GM12878 (cell line): ENCODE data around the gene ABCC4. TPM values are rescaled to one million over a fixed set of nuclear protein-coding genes. Genes with fewer than 3 reads are reported as not detected.

ENCODE experiments used
- ATAC-seq: fragments of 200-7000 bp; cut with Tn5 transposase; 3 replicates; pipeline ENCODE4 v1.9.1; 2020; ENCODE audit warnings: mild to moderate bottlenecking, moderate library complexity
- BruUV-seq: library from RNA; stranded (reverse); fragments of 400-500 nt; replicated peaks from 2 replicates; lab custom pipeline; 2021; lab: Mats Ljungman, UMichigan
- CTCF ChIA-PET: fragments of 300-600 bp; sonication (Branson Sonifier 250); formaldehyde crosslinking; extraction: SDS; loops from one replicate; lab custom pipeline; 2021; ENCODE audit warnings: inconsistent platforms; lab: Yijun Ruan, JAX
- POLR2A ChIA-PET: fragments of 350-600 bp; formaldehyde crosslinking; extraction: SDS; loops from one replicate; lab custom pipeline; 2021; ENCODE audit warnings: inconsistent platforms; lab: Charles Lee
- RAD21 ChIA-PET: fragments of 300-600 bp; sonication (Branson Sonifier 250); formaldehyde crosslinking; loops from one replicate; lab custom pipeline; 2023; ENCODE audit warnings: antibody characterized with exemption; ENCODE audit not compliant: unreplicated experiment; lab: Charles Lee
- SMC1A ChIA-PET: fragments of 300-600 bp; sonication (Branson Sonifier 250); formaldehyde crosslinking; loops from one replicate; lab custom pipeline; 2023; ENCODE audit not compliant: unreplicated experiment, uncharacterized antibody; lab: Charles Lee
- DNase-seq: peaks from one replicate; pipeline ENCODE4 v3.0.0-alpha.2; 2011; ENCODE audit warnings: low read depth, low spot score
- FAIRE-seq: peaks from 3 replicates; lab custom pipeline; 2011; peaks lifted over from hg19 to GRCh38; lab: Jason Lieb, UNC
- H2AFZ ChIP-seq: 2 replicates; pipeline ENCODE4 v1.6.0; 2011; ENCODE audit warnings: low read depth, low read length, control low read depth; ENCODE audit not compliant: control insufficient read depth
- H3K27ac ChIP-seq: 2 replicates; pipeline ENCODE4 v1.5.1; 2011; ENCODE audit warnings: control low read depth; ENCODE audit not compliant: control insufficient read depth, insufficient read depth
- H3K27me3 ChIP-seq, 2 experiments: replicated peaks in 1 of 2; 2 replicates each; pipeline versions ENCODE4 v1.6.0 to v1.6.1; 2011; ENCODE audit warnings: low read length in 1 of 2; ENCODE audit not compliant: control insufficient read depth in 2 of 2, insufficient read depth in 2 of 2
- H3K36me3 ChIP-seq, 2 experiments: 2 replicates each; pipeline ENCODE4 v1.5.1; 2011; ENCODE audit warnings: low read length in 1 of 2; ENCODE audit not compliant: control insufficient read depth in 2 of 2, insufficient read depth in 2 of 2
- H3K4me1 ChIP-seq: 2 replicates; pipeline ENCODE4 v1.6.1; 2011; ENCODE audit warnings: mild to moderate bottlenecking, low read length, moderate library complexity, mixed read lengths; ENCODE audit not compliant: control insufficient read depth, insufficient read depth
- H3K4me2 ChIP-seq: 2 replicates; pipeline ENCODE4 v1.6.0; 2011; ENCODE audit warnings: control low read depth; ENCODE audit not compliant: control insufficient read depth, insufficient read depth
- H3K4me3 ChIP-seq: fragments of 200-600 bp; sonication (generic); 2 replicates; pipeline ENCODE4 v1.5.1; 2016
- H3K79me2 ChIP-seq: 2 replicates; pipeline ENCODE4 v1.6.0; 2011; ENCODE audit warnings: low read length; ENCODE audit not compliant: control insufficient read depth, insufficient read depth
- H3K9ac ChIP-seq: 2 replicates; pipeline ENCODE4 v1.8.0; 2011; ENCODE audit warnings: low read length, control low read depth, mixed read lengths; ENCODE audit not compliant: control insufficient read depth, insufficient read depth
- H3K9me3 ChIP-seq: replicated peaks from 3 replicates; pipeline ENCODE4 v1.5.1; 2011; ENCODE audit warnings: mild to moderate bottlenecking, low read length; ENCODE audit not compliant: control insufficient read depth, insufficient read depth
- H4K20me1 ChIP-seq: 2 replicates; pipeline ENCODE4 v1.6.0; 2011; ENCODE audit not compliant: control insufficient read depth, insufficient read depth
- BACH1 ChIP-seq: fragments of 450-650 bp; IDR thresholded peaks from 2 replicates; pipeline ENCODE4 v1.6.1; 2017; ENCODE audit warnings: mild to moderate bottlenecking, borderline replicate concordance
- CHD4 ChIP-seq: fragments of 200-600 bp; sonication (generic); IDR thresholded peaks from 2 replicates; pipeline ENCODE4 v1.6.1; 2016; ENCODE audit warnings: mild to moderate bottlenecking
- ETV6 ChIP-seq, 2 experiments: fragments of 450-650 bp in 1 of 2; IDR thresholded peaks in 1 of 2; conservative IDR thresholded peaks in 1 of 2; 2 replicates each; pipeline ENCODE4 v1.6.1; 2014; ENCODE audit warnings: antibody characterized with exemption in 1 of 2, borderline replicate concordance in 1 of 2, low read depth in 1 of 2, mild to moderate bottlenecking in 1 of 2, moderate library complexity in 1 of 2
- HDAC2 ChIP-seq: fragments of 200-600 bp; sonication (generic); IDR thresholded peaks from 2 replicates; pipeline ENCODE4 v1.6.1; 2017
- IRF4 ChIP-seq: IDR thresholded peaks from 2 replicates; pipeline ENCODE4 v1.6.1; 2011; ENCODE audit warnings: low read depth, low read length
- NR2C1 ChIP-seq: fragments of 450-650 bp; IDR thresholded peaks from 2 replicates; pipeline ENCODE4 v1.6.1; 2017; ENCODE audit warnings: antibody characterized with exemption, mild to moderate bottlenecking, moderate library complexity
- RAD21 ChIP-seq: IDR thresholded peaks from 2 replicates; pipeline ENCODE4 v1.6.1; 2011; ENCODE audit warnings: mild to moderate bottlenecking, low read depth, low read length, moderate library complexity; ENCODE audit not compliant: insufficient read depth
- RUNX3 ChIP-seq: IDR thresholded peaks from 2 replicates; pipeline ENCODE4 v1.6.1; 2012; ENCODE audit warnings: low read length, inconsistent platforms
- STAT1 ChIP-seq: fragments of 450-650 bp; conservative IDR thresholded peaks from 2 replicates; pipeline ENCODE4 v1.6.1; 2014; ENCODE audit warnings: antibody characterized with exemption, mild to moderate bottlenecking
- TBL1XR1 ChIP-seq: IDR thresholded peaks from 2 replicates; pipeline ENCODE4 v1.6.1; 2012; ENCODE audit warnings: low read depth, low read length, improper control_type of control experiment
- TCF12 ChIP-seq: IDR thresholded peaks from 2 replicates; pipeline ENCODE4 v1.6.1; 2011; ENCODE audit warnings: low read depth, mild to moderate bottlenecking, low read length
- TCF7 ChIP-seq: IDR thresholded peaks from 2 replicates; pipeline ENCODE4 v1.6.1; 2014; ENCODE audit warnings: antibody characterized with exemption, borderline replicate concordance
- ZBED1 ChIP-seq: IDR thresholded peaks from 2 replicates; pipeline ENCODE4 v1.6.1; 2016; ENCODE audit warnings: borderline replicate concordance
- ZNF217 ChIP-seq: fragments of 450-650 bp; IDR thresholded peaks from 2 replicates; pipeline ENCODE4 v1.6.1; 2017; ENCODE audit warnings: antibody characterized with exemption, mild to moderate bottlenecking
- WGBS: methylation state at CpG from one replicate; pipeline ENCODE4 v1.1.6; 2016; ENCODE audit warnings: low lambda C conversion rate; ENCODE audit not compliant: insufficient replicate concordance, insufficient coverage; ENCODE audit errors: missing lambda C conversion rate; 5-methylcytosine and 5-hydroxymethylcytosine counted together
- in situ Hi-C: fragments of 300-500 bp; cut with MboI; formaldehyde crosslinking; loops from 9 replicates; pipeline ENCODE4 v1.14.3; 2018; ENCODE audit warnings: mixed read lengths
- intact Hi-C: fragments of 100-400 bp; cut with micrococcal nuclease; formaldehyde crosslinking; loops from one replicate; pipeline ENCODE4 v1.14.2; 2022; ENCODE audit not compliant: unreplicated experiment
- polyA plus RNA-seq, 11 experiments: library from polyadenylated mRNA; depleted of rRNA in 4 of 11; unstranded in 6 of 11; stranded (reverse) in 5 of 11; fragments of >200 nt; fragmentation: Nextera tagmentation in 4 of 11; fragmentation: Illumina TruSeq in 1 of 11; extraction: Ambion mirVana in 4 of 11; extraction: Trizol in 1 of 11; gene quantifications; 1 replicate in 1 of 11; 2 replicates in 10 of 11; pipeline versions ENCODE4 v1.2.1 to v1.2.3, GENCODE V29; 2011 to 2016; ENCODE audit warnings: inconsistent platforms in 2 of 11, missing spikeins in 2 of 11, low read depth in 1 of 11
- total RNA-seq, 4 experiments: library from RNA; depleted of rRNA in 3 of 4; stranded (reverse); fragments of >200 nt in 3 of 4; fragmentation: Illumina TruSeq in 1 of 4; extraction: Trizol in 1 of 4; gene quantifications; 2 replicates each; pipeline versions ENCODE4 v1.2.1 to v1.2.3, GENCODE V29; 2013 to 2021
- TF ChIP-seq, protein P1 (sequence below): IDR thresholded peaks from 2 replicates; pipeline ENCODE4 v1.6.1; 2011; ENCODE audit warnings: low read depth, low read length, improper control_type of control experiment, borderline replicate concordance
- TF ChIP-seq, protein P2 (sequence below): IDR thresholded peaks from 2 replicates; pipeline ENCODE4 v1.6.1; 2012; ENCODE audit warnings: low read depth, low read length, improper control_type of control experiment
- TF ChIP-seq, protein P3 (sequence below): fragments of 150-350 bp; IDR thresholded peaks from 2 replicates; pipeline ENCODE4 v1.6.1; 2016; ENCODE audit warnings: low read depth, low read length

ABCC4 gene
- total and polyA plus RNA-seq, 10 of the 15 experiments (the other 5 are each of a cell fraction or from before 2014, with no cell fraction given): 7.2 to 44.4 (median 24.1) TPM

DNA sequence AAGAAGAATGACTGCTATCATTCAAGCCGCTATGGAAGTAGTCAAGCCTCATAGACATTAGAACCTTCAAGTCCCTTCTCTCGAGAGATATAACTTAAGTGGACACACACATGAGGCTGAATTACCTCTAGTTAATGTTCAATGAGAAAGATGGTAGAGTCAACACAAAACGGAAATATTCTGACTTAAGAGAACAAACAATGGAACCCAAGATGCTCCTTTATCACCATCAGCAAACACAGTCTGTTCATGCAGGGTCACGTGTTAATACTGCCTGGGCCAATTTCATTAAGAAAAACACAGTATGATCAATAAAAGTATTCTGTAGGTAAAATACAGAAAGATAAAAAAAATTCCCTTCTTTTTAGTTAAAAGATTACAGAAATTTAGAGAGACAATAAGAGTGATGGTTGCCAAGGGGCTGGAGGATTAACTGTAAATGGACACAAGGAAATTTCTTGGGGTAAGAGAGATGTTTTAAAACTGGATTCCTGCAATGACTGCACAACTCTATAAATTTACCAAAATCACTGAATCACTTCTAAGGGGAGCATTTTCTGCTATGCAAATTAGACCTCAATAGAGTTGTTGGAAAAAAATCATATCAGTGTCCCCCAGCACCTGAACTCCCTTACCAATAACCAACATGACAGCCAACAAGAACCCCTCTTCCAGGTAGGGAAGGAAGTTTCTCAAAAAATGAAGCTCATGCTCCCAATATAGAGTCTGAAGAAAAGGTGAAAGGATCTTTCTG, 256.6 kb downstream of the ABCC4 start (continued):
- no peak for TF ChIP-seq RAD21
- no peak for TF ChIP-seq STAT1
- no peak for TF ChIP-seq ETV6 (conservative IDR thresholded peaks at IDR 0.05 in 1 of 2, IDR thresholded peaks at IDR 0.05 in 1 of 2; ENCODE audit: borderline replicate concordance in 1 of 2, low read depth in 1 of 2)
- TF ChIP-seq IRF4: no peak
- TF ChIP-seq CHD4: no peak
- no peak for TF ChIP-seq NR2C1
- TF ChIP-seq BACH1: no peak
- no peak for TF ChIP-seq ZBED1
- no peak for TF ChIP-seq RUNX3
- no peak for TF ChIP-seq TBL1XR1

DNA sequence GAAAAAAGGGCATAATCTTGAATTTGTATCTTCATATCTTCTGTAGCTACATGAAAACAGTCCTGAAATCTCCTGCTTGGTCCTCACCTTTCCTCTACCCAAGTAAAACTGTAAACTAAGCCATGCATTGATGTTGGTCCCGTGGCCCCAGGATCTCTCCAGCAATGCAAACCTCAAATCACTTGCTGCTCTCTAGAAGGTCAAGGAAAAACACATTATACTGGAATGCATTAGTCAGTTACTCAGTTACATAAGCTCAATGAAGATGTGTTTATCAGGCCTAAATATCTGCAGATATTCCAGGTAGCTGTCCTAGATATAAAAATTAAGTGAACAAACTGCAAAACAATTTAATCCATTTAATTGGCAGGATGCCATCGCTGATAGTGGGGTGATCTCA, 261.8 kb downstream of the ABCC4 start:
- no peak overlapping the region for H3K4me2 ChIP-seq
- TF ChIP-seq ZNF217 (no peak), TCF12 (no peak), HDAC2 (no peak), TCF7 (no peak)
- TF ChIP-seq, protein P1, sequence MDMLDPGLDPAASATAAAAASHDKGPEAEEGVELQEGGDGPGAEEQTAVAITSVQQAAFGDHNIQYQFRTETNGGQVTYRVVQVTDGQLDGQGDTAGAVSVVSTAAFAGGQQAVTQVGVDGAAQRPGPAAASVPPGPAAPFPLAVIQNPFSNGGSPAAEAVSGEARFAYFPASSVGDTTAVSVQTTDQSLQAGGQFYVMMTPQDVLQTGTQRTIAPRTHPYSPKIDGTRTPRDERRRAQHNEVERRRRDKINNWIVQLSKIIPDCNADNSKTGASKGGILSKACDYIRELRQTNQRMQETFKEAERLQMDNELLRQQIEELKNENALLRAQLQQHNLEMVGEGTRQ: no peak
- TF ChIP-seq, protein P2, sequence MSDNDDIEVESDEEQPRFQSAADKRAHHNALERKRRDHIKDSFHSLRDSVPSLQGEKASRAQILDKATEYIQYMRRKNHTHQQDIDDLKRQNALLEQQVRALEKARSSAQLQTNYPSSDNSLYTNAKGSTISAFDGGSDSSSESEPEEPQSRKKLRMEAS: no peak
- TF ChIP-seq, protein P3, sequence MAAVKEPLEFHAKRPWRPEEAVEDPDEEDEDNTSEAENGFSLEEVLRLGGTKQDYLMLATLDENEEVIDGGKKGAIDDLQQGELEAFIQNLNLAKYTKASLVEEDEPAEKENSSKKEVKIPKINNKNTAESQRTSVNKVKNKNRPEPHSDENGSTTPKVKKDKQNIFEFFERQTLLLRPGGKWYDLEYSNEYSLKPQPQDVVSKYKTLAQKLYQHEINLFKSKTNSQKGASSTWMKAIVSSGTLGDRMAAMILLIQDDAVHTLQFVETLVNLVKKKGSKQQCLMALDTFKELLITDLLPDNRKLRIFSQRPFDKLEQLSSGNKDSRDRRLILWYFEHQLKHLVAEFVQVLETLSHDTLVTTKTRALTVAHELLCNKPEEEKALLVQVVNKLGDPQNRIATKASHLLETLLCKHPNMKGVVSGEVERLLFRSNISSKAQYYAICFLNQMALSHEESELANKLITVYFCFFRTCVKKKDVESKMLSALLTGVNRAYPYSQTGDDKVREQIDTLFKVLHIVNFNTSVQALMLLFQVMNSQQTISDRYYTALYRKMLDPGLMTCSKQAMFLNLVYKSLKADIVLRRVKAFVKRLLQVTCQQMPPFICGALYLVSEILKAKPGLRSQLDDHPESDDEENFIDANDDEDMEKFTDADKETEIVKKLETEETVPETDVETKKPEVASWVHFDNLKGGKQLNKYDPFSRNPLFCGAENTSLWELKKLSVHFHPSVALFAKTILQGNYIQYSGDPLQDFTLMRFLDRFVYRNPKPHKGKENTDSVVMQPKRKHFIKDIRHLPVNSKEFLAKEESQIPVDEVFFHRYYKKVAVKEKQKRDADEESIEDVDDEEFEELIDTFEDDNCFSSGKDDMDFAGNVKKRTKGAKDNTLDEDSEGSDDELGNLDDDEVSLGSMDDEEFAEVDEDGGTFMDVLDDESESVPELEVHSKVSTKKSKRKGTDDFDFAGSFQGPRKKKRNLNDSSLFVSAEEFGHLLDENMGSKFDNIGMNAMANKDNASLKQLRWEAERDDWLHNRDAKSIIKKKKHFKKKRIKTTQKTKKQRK: no peak
- TF ChIP-seq, all 136 proteins: peak for 0
- ChIA-PET POLR2A (no interaction called here), RAD21 (no interaction called here), CTCF (interaction anchor here (0.6 to 1.3 kb wide), 2 partner anchors 8 to 78 kb away, joined by 3 to 4 read pairs; no protein-coding TSS in a partner anchor), SMC1A (interaction anchor here (0.9 to 1.9 kb wide), 2 partner anchors 54 to 365 kb away, joined by 3 to 4 read pairs; no protein-coding TSS in a partner anchor)
- Histone ChIP-seq H3K79me2 (no peaks in the 10 kb centered on the region), H3K36me3 (peaks cover 4 to 14% of the 10 kb centered on the region in 2 experiments), H4K20me1 (no peaks in the 10 kb centered on the region), H2AFZ (no peak overlapping the region), H3K27ac (no peak overlapping the region), H3K4me1 (no peaks in the 10 kb centered on the region), H3K27me3 (no peaks in the 10 kb centered on the region), H3K9ac (no peak overlapping the region), H3K9me3 (no peaks in the 10 kb centered on the region), H3K4me3 (no peak overlapping the region)
- FAIRE-seq (no peak), DNase-seq (no peak), ATAC-seq (no peak)
- intact Hi-C loops (no loop called here), in situ Hi-C loops (no loop called here)
- WGBS: 65% methylated on average over 2 of the region's 2 CpGs
- no TSS peak for BruUV-seq
